Measurements from ENCODE around the gene SLC51A.

DNA sequence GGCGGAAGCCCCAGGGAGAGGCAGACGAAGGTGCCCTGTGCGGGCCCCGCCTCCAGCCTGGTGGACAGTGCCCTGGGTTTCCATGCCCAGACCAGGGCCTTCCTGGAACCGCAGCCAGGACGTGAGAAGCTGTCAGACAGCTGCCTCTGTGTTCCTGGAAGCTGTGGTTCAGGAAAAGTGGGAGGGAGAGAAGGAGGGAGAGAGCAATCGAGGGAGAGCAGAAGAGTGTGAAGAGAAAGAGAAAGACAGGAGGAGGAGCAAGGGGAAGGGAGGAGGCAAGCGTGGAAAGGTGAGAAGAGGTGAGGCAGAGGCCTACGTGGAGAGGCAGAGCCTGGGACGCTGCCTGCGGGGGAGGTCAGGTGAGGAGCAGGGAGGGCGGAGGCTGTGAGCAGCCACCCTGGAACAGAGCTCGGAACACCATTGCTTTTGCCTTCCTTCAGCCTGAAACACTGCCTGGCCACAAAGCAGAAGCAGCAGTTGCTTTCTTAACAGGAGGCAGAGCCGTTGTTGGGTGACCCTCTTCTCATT lies 23.7 kb upstream of the SLC51A start:
- TF ChIP-seq, protein P1, sequence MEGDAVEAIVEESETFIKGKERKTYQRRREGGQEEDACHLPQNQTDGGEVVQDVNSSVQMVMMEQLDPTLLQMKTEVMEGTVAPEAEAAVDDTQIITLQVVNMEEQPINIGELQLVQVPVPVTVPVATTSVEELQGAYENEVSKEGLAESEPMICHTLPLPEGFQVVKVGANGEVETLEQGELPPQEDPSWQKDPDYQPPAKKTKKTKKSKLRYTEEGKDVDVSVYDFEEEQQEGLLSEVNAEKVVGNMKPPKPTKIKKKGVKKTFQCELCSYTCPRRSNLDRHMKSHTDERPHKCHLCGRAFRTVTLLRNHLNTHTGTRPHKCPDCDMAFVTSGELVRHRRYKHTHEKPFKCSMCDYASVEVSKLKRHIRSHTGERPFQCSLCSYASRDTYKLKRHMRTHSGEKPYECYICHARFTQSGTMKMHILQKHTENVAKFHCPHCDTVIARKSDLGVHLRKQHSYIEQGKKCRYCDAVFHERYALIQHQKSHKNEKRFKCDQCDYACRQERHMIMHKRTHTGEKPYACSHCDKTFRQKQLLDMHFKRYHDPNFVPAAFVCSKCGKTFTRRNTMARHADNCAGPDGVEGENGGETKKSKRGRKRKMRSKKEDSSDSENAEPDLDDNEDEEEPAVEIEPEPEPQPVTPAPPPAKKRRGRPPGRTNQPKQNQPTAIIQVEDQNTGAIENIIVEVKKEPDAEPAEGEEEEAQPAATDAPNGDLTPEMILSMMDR (IDR thresholded peaks at IDR 0.05): no peak
- no peak for TF ChIP-seq POLR2A (IDR thresholded peaks at IDR 0.05)

Data from uterus (tissue), 2 donors.